SK-N-SH (cell line): ENCODE measurements around the gene HNRNPL. TPM values are rescaled to one million over a fixed set of nuclear protein-coding genes. Genes with fewer than 3 reads are reported as not detected.
A peak's percentile ranks its signal among the peaks of the same experiment; 100 is the strongest.

Experiments used
- CTCF ChIA-PET: fragments of 300-600, 350-600 bp; formaldehyde crosslinking; extraction: SDS; loops from one replicate; lab custom pipeline; 2021; lab: Yijun Ruan, JAX
- POLR2A ChIA-PET: fragments of 350-600 bp; sonication (Branson Sonifier 250); formaldehyde crosslinking; extraction: SDS; loops from one replicate; lab custom pipeline; 2020; ENCODE audit warnings: antibody characterized with exemption, inconsistent platforms; lab: Yijun Ruan, JAX
- DNase-seq: peaks from one replicate; pipeline ENCODE4 v3.0.0; 2012
- H2AFZ ChIP-seq: fragments of 200-600 bp; sonication (generic); 2 replicates; pipeline ENCODE4 v1.8.1; 2016; ENCODE audit warnings: antibody characterized with exemption, mild to moderate bottlenecking, low read depth
- H3F3A ChIP-seq: fragments of 200-600 bp; sonication (generic); replicated peaks from 2 replicates; pipeline ENCODE3; 2016; ENCODE audit warnings: antibody characterized with exemption, mild to moderate bottlenecking; ENCODE audit not compliant: insufficient read depth
- H3K27ac ChIP-seq, 2 experiments: fragments of 200-500 bp in 1 of 2; fragments of 200-600 bp in 1 of 2; sonication (Bioruptor generic) in 1 of 2; sonication (generic), shearing (Covaris generic) in 1 of 2; 2 replicates each; pipeline versions ENCODE4 v1.5.1 to v1.6.1; 2014 to 2016; ENCODE audit warnings: low read depth in 2 of 2, inconsistent platforms in 1 of 2, low read length in 1 of 2, mild to moderate bottlenecking in 1 of 2, mixed read lengths in 1 of 2
- H3K27me3 ChIP-seq: fragments of 200-600 bp; sonication (generic), shearing (Covaris generic); 2 replicates; pipeline ENCODE4 v1.6.1; 2016; ENCODE audit warnings: mixed run types; ENCODE audit not compliant: insufficient read depth
- H3K36me3 ChIP-seq, 2 experiments: fragments of 200-500 bp in 1 of 2; fragments of 200-600 bp in 1 of 2; sonication (Bioruptor generic) in 1 of 2; sonication (generic) in 1 of 2; replicated peaks in 1 of 2; 2 replicates each; pipeline versions ENCODE3 to v1.5.1; 2014 to 2016; ENCODE audit warnings: low read length in 1 of 2, mild to moderate bottlenecking in 1 of 2; ENCODE audit not compliant: insufficient read depth in 2 of 2, control insufficient read depth in 1 of 2
- H3K4me1 ChIP-seq, 2 experiments: fragments of 200-500 bp in 1 of 2; fragments of 200-600 bp in 1 of 2; sonication (Bioruptor generic) in 1 of 2; sonication (generic), shearing (Covaris generic) in 1 of 2; 2 replicates each; pipeline versions ENCODE4 v1.5.1 to v1.6.1; 2014 to 2016; ENCODE audit warnings: low read depth in 1 of 2, low read length in 1 of 2, mixed run types in 1 of 2; ENCODE audit not compliant: insufficient read depth in 2 of 2, control insufficient read depth in 1 of 2
- H3K4me2 ChIP-seq: fragments of 200-600 bp; sonication (generic), shearing (Covaris generic); 2 replicates; pipeline ENCODE4 v1.6.1; 2017; ENCODE audit warnings: mixed run types
- H3K4me3 ChIP-seq, 2 experiments: fragments of 200-500 bp in 1 of 2; fragments of 200-600 bp in 1 of 2; sonication (Bioruptor generic) in 1 of 2; sonication (generic), shearing (Covaris generic) in 1 of 2; 2 replicates each; pipeline versions ENCODE4 v1.5.1 to v1.8.1; 2014 to 2016; ENCODE audit warnings: low read depth in 2 of 2, inconsistent platforms in 1 of 2, low read length in 1 of 2, mild to moderate bottlenecking in 1 of 2, mixed read lengths in 1 of 2, moderate library complexity in 1 of 2
- H3K79me2 ChIP-seq: fragments of 200-600 bp; sonication (generic); 2 replicates; pipeline ENCODE4 v1.8.1; 2017; ENCODE audit warnings: mild to moderate bottlenecking; ENCODE audit not compliant: insufficient read depth
- H3K9ac ChIP-seq: fragments of 200-600 bp; sonication (generic); 2 replicates; pipeline ENCODE4 v1.6.1; 2017; ENCODE audit warnings: mixed run types
- H3K9me2 ChIP-seq: fragments of 200-600 bp; sonication (generic); 2 replicates; pipeline ENCODE4 v1.6.1; 2017; ENCODE audit warnings: mixed run types
- H3K9me3 ChIP-seq: fragments of 200-600 bp; sonication (generic); 2 replicates; pipeline ENCODE4 v1.6.1; 2017; ENCODE audit warnings: mixed run types, mild to moderate bottlenecking, moderate library complexity
- H4K20me1 ChIP-seq: fragments of 200-600 bp; sonication (generic); 2 replicates; pipeline ENCODE4 v1.6.1; 2017; ENCODE audit warnings: mild to moderate bottlenecking, mixed run types; ENCODE audit not compliant: insufficient read depth
- CTCF ChIP-seq: fragments of 200-600 bp; sonication (generic); IDR thresholded peaks from 2 replicates; pipeline ENCODE4 v1.6.1; 2017; ENCODE audit warnings: antibody characterized with exemption, mild to moderate bottlenecking, moderate library complexity
- EZH2phosphoT487 ChIP-seq: fragments of 200-600 bp; sonication (generic); IDR thresholded peaks from 2 replicates; pipeline ENCODE4 v1.6.1; 2017; ENCODE audit warnings: low read depth, mixed run types, mild to moderate bottlenecking, antibody characterized with exemption, moderate library complexity, borderline replicate concordance
- GABPA ChIP-seq: IDR thresholded peaks from 2 replicates; pipeline ENCODE4 v1.4.0; 2012; ENCODE audit warnings: low read depth, mild to moderate bottlenecking
- GATA2 ChIP-seq: sonication (generic); formaldehyde crosslinking; IDR thresholded peaks from 2 replicates; pipeline ENCODE4 v1.5.0; 2020; ENCODE audit warnings: mild to moderate bottlenecking, missing genetic modification reagents
- POLR2AphosphoS5 ChIP-seq: IDR thresholded peaks from 2 replicates; pipeline ENCODE4 v1.6.1; 2012; ENCODE audit warnings: low read depth, low read length
- SIN3A ChIP-seq: IDR thresholded peaks from 2 replicates; pipeline ENCODE4 v1.6.1; 2012; ENCODE audit warnings: low read depth, mild to moderate bottlenecking, low read length, moderate library complexity, borderline replicate concordance
- SMC3 ChIP-seq: IDR thresholded peaks from 2 replicates; pipeline ENCODE4 v1.6.1; 2012; ENCODE audit warnings: low read depth, low read length, improper control_type of control experiment
- TAF1 ChIP-seq: IDR thresholded peaks from 2 replicates; pipeline ENCODE4 v1.6.1; 2012; ENCODE audit warnings: low read depth, mild to moderate bottlenecking, low read length, moderate library complexity, borderline replicate concordance
- TCF12 ChIP-seq: IDR thresholded peaks from 2 replicates; pipeline ENCODE4 v1.4.0; 2012
- YY1 ChIP-seq: IDR thresholded peaks from 2 replicates; pipeline ENCODE4 v1.4.0; 2012; ENCODE audit warnings: low read depth, mild to moderate bottlenecking
- WGBS: methylation state at CpG from one replicate; pipeline ENCODE4 v1.1.6; 2017; ENCODE audit warnings: low lambda C conversion rate; 5-methylcytosine and 5-hydroxymethylcytosine counted together
- polyA plus RNA-seq, 3 experiments: library from polyadenylated mRNA; depleted of rRNA; stranded (reverse); fragments of >200 nt; gene quantifications; 2 replicates each; pipeline ENCODE4 v1.2.3, GENCODE V29; 2012
- TF ChIP-seq, protein P1 (sequence below): IDR thresholded peaks from 2 replicates; pipeline ENCODE4 v1.4.0; 2012; ENCODE audit warnings: low read depth, borderline replicate concordance
- TF ChIP-seq, protein P2 (sequence below): IDR thresholded peaks from 2 replicates; pipeline ENCODE4 v1.6.1; 2012; ENCODE audit warnings: mild to moderate bottlenecking, low read depth, low read length, moderate library complexity
- TF ChIP-seq, protein P3 (sequence below): fragments of 150-350 bp; IDR thresholded peaks from 2 replicates; pipeline ENCODE4 v1.6.1; 2017; ENCODE audit warnings: antibody characterized with exemption, low read length, low read depth, borderline replicate concordance

HNRNPL gene
- polyA plus RNA-seq, 1 of the 3 experiments (the other 2 are of a cell fraction) = 280 TPM

DNA sequence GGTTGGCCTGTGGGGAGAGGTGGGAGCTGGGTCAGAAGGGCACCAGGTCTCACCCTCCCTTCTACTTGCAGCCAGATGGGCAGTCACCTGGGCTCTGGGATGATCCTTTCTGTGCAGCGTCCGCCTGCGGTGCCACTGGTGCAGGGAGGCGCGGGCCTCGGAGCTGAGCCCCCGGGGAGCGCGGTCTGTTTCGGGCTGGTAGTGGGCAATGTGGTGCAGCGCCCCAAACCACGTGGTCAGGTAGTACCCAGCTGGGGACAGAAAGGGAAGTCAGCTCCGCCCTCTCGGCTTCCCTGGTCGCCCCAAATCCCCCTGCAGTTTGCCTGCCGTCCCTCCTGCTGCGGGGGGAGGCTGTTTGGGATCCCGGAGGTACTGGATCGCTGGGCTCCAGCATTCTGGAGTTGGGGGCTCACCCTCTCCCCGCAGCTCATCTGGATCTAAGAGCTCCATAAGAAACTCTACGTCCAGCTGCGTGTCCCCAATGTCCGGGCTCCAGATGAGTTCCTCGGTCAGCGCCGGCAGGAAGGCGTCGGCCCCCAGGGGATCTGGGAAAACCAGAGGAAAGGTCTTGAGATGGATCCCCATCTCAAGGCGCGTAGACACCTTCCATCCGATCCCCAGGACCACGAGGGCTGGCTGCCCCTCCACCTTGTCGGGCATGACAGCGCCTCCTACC, 19.5 kb upstream of the HNRNPL start:
- peak; percentile 47 for DNase-seq
- Histone ChIP-seq H3K36me3 (no peaks in the 10 kb centered on the region), H3K27me3 (no peaks in the 10 kb centered on the region), H3K9me3 (no peaks in the 10 kb centered on the region), H3K9ac (no peak overlapping the region), H3K27ac (no peak overlapping the region), H3F3A (no peaks in the 10 kb centered on the region), H2AFZ (peak overlapping the region; percentile 83; the same call in 1 of the 2 replicates), H3K9me2 (no peaks in the 10 kb centered on the region), H3K4me3 (peak overlapping the region; percentile 31 to 35; a peak in 3 of 4 replicates), H3K4me1 (peaks cover 0 to 15% of the 10 kb centered on the region in 2 experiments; a peak in 1 of 4 replicates), H3K79me2 (no peaks in the 10 kb centered on the region), H3K4me2 (peak overlapping the region; percentile 67), H4K20me1 (no peaks in the 10 kb centered on the region)
- TF ChIP-seq YY1 (no peak), CTCF (no peak), EZH2phosphoT487 (no peak), SMC3 (no peak), TCF12 (no peak), POLR2AphosphoS5 (no peak), GABPA (no peak), SIN3A (no peak), TAF1 (no peak), GATA2 (CRISPR knock-in tag) (no peak)
- TF ChIP-seq, protein P1, sequence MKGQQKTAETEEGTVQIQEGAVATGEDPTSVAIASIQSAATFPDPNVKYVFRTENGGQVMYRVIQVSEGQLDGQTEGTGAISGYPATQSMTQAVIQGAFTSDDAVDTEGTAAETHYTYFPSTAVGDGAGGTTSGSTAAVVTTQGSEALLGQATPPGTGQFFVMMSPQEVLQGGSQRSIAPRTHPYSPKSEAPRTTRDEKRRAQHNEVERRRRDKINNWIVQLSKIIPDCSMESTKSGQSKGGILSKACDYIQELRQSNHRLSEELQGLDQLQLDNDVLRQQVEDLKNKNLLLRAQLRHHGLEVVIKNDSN = no peak
- TF ChIP-seq, protein P2, sequence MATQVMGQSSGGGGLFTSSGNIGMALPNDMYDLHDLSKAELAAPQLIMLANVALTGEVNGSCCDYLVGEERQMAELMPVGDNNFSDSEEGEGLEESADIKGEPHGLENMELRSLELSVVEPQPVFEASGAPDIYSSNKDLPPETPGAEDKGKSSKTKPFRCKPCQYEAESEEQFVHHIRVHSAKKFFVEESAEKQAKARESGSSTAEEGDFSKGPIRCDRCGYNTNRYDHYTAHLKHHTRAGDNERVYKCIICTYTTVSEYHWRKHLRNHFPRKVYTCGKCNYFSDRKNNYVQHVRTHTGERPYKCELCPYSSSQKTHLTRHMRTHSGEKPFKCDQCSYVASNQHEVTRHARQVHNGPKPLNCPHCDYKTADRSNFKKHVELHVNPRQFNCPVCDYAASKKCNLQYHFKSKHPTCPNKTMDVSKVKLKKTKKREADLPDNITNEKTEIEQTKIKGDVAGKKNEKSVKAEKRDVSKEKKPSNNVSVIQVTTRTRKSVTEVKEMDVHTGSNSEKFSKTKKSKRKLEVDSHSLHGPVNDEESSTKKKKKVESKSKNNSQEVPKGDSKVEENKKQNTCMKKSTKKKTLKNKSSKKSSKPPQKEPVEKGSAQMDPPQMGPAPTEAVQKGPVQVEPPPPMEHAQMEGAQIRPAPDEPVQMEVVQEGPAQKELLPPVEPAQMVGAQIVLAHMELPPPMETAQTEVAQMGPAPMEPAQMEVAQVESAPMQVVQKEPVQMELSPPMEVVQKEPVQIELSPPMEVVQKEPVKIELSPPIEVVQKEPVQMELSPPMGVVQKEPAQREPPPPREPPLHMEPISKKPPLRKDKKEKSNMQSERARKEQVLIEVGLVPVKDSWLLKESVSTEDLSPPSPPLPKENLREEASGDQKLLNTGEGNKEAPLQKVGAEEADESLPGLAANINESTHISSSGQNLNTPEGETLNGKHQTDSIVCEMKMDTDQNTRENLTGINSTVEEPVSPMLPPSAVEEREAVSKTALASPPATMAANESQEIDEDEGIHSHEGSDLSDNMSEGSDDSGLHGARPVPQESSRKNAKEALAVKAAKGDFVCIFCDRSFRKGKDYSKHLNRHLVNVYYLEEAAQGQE = no peak
- TF ChIP-seq, protein P3, sequence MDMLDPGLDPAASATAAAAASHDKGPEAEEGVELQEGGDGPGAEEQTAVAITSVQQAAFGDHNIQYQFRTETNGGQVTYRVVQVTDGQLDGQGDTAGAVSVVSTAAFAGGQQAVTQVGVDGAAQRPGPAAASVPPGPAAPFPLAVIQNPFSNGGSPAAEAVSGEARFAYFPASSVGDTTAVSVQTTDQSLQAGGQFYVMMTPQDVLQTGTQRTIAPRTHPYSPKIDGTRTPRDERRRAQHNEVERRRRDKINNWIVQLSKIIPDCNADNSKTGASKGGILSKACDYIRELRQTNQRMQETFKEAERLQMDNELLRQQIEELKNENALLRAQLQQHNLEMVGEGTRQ = no peak
- POLR2A ChIA-PET = interaction anchor here (1.0 kb wide), 2 partner anchors 20 to 37 kb away, joined by 3 to 4 read pairs; no protein-coding TSS in a partner anchor
- CTCF ChIA-PET = interaction anchor here (0.8 to 6.3 kb wide), 11 partner anchors 8 to 466 kb away, joined by 3 to 36 read pairs (median 4); partner anchors contain the start of genes ECH1, FAM98C, MRPS12 and SARS2
- 31% methylated on average over 16 of the region's 34 CpGs for WGBS
